ENCODE data around the gene MRPL9.

DNA sequence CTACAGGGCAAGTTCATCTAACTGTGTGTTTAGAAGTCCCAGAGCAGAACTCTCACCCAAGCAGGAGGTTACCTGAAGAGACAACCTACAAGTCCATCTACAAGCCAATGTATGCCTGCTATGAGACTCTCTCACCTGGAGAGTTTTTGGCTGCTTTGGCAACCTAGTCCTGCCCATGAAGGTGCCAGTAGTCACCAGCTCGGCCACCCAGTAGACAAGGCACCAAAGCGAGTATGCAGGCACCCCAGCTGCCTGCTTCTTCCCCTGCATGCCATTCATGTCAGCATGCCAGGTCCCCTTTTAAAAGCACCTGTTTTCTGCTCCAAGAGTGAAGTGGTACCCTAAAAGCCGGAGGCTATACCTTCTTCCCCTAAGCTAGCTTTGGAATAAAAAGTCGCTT, 21.8 kb downstream of the MRPL9 start:
- TF ChIP-seq EZH2 (IDR thresholded peaks at IDR 0.05) (no peak), EZH2phosphoT487 (IDR thresholded peaks at IDR 0.05) (no peak)
- TF ChIP-seq, protein P1, sequence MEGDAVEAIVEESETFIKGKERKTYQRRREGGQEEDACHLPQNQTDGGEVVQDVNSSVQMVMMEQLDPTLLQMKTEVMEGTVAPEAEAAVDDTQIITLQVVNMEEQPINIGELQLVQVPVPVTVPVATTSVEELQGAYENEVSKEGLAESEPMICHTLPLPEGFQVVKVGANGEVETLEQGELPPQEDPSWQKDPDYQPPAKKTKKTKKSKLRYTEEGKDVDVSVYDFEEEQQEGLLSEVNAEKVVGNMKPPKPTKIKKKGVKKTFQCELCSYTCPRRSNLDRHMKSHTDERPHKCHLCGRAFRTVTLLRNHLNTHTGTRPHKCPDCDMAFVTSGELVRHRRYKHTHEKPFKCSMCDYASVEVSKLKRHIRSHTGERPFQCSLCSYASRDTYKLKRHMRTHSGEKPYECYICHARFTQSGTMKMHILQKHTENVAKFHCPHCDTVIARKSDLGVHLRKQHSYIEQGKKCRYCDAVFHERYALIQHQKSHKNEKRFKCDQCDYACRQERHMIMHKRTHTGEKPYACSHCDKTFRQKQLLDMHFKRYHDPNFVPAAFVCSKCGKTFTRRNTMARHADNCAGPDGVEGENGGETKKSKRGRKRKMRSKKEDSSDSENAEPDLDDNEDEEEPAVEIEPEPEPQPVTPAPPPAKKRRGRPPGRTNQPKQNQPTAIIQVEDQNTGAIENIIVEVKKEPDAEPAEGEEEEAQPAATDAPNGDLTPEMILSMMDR (IDR thresholded peaks at IDR 0.05), result no peak
